Nasal cavity respiratory epithelium epithelial cell of viscerocranial mucosa (primary cell): ENCODE measurements around the gene MUC5AC. TPM values are rescaled to one million over a fixed set of nuclear protein-coding genes. Genes with fewer than 3 reads are reported as not detected.

Experiments used
- total RNA-seq: library from RNA; depleted of rRNA; stranded (reverse); fragments of >200 nt; gene quantifications from 2 replicates; pipeline ENCODE4 v1.2.3, GENCODE V29; 2014

The MUC5AC gene
- total RNA-seq, result 0.07 TPM in 1 of 2 replicates, not detected in the other

GRCh38 chr11:1157645-1158591 lies at the start of gene MUC5AC:
Gene MUC5AC, plus strand, starts transcription at chr11:1157953. Its CDS starts 47 bp downstream, at chr11:1158000.

GRCh38 chr11:1222491-1223345 lies 65.0 kb downstream of the MUC5AC start, which contains the start of gene MUC5B:
Gene MUC5B, plus strand, starts transcription at chr11:1223066. Its CDS starts 58 bp downstream, at chr11:1223124.

Other genes starting within 250 kb of the MUC5AC start
- 44.4 and 76.5 TPM in 2 replicates for gene CHID1, start 247.1 kb upstream of the MUC5AC start, total RNA-seq
- gene AP2A2, start 232.1 kb upstream of the MUC5AC start, total RNA-seq, result 17.1 and 40.4 TPM in 2 replicates
- gene MUC6, start 121.2 kb upstream of the MUC5AC start, total RNA-seq, result not detected in 2 replicates
- gene MUC2, start 83.1 kb upstream of the MUC5AC start, total RNA-seq, result under 0.01 TPM in 1 of 2 replicates, not detected in the other
- gene MUC5B, start 65.1 kb downstream of the MUC5AC start, total RNA-seq, result 0.57 TPM in 1 of 2 replicates, not detected in the other
- gene TOLLIP, start 151.7 kb downstream of the MUC5AC start, total RNA-seq, result 44.1 and 68.3 TPM in 2 replicates
- under 0.01 and 1.00 TPM in 2 replicates for gene BRSK2, start 232.0 kb downstream of the MUC5AC start, total RNA-seq